NCI-H2029 (cell line): ENCODE measurements around the gene BEND2.
A peak's percentile ranks its signal among the peaks of the same experiment; 100 is the strongest.
"Not testable (repeated sequence)": the region's sequence is repeated elsewhere in the genome, so short reads cannot be mapped to it uniquely, and the experiment has no call there.

Experiments
- DNase-seq: peaks from one replicate; lab custom pipeline; 2025; lab: John Stamatoyannopoulos, UW

The BEND2 gene

GRCh38 chrX:18220786-18221185, at the start of gene BEND2:
TSS of gene BEND2 (minus strand) at chrX:18220886. CDS start at chrX:18220750, 136 bp downstream.
- DNase-seq, result no peak

- DNase-seq, result no peak
Measured at GRCh38 chrX:18255059-18255458, 34.4 kb upstream of the BEND2 start.

GRCh38 chrX:18252644-18253359, 32.1 kb upstream of the BEND2 start:
- no peak for DNase-seq

GRCh38 chrX:18229646-18230045, 9.0 kb upstream of the BEND2 start:
- not testable (repeated sequence) for DNase-seq

DNA sequence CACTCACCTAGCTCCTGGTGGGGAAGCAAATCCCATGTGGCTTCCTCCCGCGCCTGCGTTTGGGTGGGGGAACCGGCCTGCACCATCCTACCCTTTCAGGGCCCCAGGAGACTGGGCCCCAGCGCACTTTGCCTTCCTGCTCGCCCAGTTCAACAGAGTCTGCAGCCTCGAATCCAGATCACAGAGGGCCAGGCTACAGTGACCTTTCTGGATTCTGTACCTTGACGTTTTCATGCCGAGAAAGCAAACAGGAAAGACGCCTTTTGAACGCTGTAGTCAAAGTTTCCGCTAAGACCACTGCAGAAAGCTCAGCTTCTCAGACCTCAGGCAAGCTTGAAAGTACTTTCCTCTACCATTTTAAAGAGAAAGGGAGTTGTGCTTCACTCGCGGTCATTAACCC, 7.4 kb upstream of the BEND2 start:
- no peak for DNase-seq

DNA sequence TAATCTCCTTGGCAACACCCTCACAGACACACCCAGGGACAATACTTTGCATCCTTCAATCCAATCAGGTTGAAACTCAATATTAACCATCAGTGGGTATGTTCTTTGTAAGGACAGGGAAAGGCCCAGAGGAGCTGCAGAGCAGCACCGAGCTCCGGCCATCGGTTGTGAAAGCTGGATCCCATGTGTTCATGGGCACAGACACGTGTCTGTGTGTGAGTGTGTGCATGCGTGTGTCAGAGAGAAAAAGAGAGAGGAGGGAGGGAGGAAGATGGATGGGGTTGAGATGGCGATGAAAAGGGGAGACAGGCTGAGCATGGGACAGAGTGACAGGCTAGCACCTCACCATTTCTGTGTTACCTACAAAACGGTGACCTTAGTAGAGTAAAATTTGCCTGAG, 6.8 kb upstream of the BEND2 start:
- DNase-seq, result no peak

GRCh38 chrX:18210470-18210869, 10.2 kb downstream of the BEND2 start:
- no peak for DNase-seq

DNA sequence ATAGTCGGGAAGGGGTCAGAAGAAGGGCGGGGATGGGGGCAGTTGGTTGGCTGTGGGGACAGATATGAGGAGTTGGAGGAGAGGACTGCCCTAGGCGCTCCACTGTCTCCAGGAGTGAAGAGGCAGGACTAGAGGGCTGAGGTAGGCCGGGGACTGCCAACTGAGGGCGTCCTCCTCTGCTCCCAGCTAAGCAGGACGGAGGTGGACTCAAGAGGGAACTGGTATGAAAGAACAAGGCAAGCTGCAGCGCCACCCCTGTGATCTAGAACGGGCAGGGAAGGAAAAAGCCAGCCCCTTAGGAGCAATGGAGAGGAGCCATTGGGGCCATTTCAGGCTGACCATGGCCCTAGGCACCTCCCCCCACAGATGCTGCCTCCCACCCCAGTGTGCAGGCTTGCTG, 14.0 kb downstream of the BEND2 start:
- no peak for DNase-seq

GRCh38 chrX:18203631-18204030, 17.1 kb downstream of the BEND2 start:
- DNase-seq, result no peak

DNA sequence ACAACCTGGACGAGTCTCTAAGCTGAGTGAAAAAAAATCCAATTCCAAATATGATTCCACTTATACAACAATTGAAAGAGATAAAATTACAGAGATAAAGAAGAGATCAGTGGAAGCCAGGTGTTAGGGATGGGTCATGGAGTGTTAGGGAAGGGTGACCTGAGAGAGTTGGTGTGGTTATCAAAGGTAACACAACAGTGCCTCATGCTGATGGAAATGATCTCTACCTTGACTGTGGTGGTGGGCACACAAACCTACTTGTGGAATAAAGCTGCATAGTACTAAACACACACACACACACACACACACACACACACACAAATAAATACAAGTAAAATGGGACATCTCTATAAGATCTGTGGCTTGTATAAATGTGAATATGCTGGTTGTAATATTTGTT, 26.0 kb downstream of the BEND2 start:
- DNase-seq, result peak; percentile 3

- no peak for DNase-seq
Measured at GRCh38 chrX:18179446-18179845, 41.2 kb downstream of the BEND2 start.

DNA sequence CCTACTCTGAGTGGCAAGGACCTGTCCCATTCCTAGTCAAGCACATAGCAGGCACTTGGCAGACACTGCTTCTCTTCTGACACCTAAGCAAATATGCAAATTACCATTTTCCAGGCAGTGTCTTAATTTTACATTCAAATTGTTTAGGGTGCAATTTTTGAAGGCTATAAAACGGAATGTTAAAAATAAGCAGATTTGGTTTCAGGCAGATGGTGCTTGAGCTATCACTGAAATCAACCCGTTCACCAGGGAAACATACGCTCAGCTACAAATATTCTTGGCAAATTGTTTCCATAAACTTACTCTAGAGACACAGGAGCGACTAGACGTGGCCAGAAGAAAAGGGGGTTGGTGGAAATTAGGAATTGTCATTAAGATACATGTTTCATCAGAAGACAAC, 45.7 kb downstream of the BEND2 start:
- DNase-seq, result no peak

DNA sequence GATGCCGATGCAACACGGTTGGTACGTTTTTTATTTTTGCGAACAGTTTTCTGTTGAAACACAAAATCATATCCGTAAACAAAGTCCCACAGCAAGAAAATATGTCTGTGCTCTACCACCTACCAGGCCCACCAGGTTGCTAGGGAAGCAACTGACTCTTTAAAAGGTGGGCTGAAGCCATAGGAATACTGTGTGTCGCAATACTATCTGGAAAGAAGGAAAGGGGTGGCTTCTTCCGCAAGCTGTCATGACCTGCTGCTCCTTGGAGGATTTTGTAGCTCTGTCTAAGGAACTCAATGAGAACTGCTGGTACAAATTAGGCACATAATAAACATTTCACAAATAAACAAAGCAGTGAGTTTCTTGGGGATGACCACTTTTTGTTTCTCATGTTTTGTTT, 46.5 kb downstream of the BEND2 start:
- DNase-seq, result no peak

DNA sequence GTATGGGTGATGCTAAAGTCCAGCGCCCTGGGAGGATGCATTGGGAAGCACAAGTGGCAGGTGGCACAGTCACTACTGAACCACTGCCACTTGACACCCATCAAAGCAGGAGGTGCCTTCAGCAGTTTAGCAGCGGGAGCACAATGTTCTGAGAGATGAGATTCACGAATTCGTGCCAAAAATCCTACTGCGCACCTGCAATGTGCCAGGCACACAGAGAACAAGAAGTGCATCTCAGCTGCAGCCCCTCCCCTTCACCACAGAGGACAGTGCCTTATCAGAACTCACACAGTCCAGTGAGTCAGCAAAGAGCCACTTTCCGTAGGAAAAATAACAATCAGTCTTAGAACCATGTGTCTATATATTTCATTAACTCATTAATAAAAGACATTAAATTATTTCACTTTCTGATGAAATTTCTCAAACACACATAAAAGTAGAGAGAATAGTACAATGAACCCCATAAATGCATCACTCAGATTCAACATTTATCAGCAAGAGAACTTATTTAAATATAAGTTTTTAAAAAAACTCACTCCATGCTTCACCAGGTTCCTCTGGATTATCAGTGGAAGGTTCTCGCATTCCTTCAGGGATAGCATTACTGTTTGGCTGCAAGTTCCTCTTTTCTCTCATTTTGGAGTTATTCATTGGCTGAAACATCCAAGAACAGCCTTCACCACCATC, 47.0 kb downstream of the BEND2 start:
- peak; percentile 44 for DNase-seq

GRCh38 chrX:18172970-18173369, 47.7 kb downstream of the BEND2 start:
- DNase-seq, result no peak

- DNase-seq, result no peak
Measured at GRCh38 chrX:18170910-18171309, 49.8 kb downstream of the BEND2 start.

GRCh38 chrX:18166068-18166467, 54.6 kb downstream of the BEND2 start:
- no peak for DNase-seq

GRCh38 chrX:18160369-18160768, 60.3 kb downstream of the BEND2 start:
- DNase-seq, result no peak

DNA sequence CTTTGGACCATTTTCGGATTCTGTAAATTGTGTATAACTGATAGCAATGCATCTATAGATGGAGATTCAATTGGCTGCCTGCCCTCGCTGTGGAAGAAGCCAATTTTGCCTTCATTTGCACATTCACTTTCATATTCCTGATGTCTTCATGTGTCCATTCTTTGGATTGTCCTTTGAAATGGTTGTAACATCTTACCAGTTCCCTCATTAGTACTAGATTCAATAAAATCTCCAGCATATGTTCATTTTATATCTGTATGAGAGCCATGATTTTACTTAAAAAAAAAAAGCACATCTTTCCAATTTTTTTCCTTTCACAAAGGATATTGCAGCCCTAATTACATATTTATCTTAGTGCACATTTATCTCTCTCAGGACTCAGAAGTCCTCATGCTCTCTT, 61.7 kb downstream of the BEND2 start:
- no peak for DNase-seq

- no peak for DNase-seq
Measured at GRCh38 chrX:18151649-18152048, 69.0 kb downstream of the BEND2 start.

DNA sequence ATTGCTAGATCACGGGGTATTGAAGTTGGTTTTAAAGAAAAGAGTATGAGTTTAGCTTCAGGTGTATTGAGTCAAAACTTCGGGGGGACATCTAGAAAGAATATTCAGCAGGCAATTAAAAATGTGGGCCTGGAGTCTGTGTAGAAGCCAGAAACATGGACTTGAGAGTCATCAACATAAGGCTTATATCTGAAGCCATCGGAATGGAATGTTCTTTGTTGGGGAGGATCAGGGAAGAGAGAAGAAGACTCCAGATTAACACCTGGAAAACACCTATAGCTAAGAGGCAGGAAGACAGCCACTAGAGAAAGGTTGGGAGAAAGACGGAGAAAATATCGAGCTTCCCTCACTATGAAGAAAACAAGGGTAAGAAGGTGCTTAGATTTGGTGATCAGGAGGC, 69.5 kb downstream of the BEND2 start:
- DNase-seq, result no peak

DNA sequence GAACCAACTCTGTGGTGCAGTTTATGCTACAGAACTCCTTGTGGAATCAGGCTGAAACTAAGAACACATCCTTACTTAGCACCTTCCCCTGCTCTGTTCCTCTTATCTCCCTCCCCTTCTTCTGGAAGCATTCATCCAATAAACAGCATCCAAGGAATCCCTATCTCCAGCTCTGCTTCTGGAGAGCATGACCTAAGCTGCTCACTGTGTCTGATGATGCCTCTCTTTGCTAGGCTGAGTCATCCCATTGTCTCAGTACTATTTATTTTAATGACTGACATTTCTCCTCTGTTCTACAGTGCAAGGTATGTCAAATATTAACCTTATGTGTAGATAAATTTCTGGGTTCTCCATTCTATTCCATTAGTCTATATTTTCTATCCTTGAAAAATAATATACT, 71.2 kb downstream of the BEND2 start:
- DNase-seq, result no peak

- no peak for DNase-seq
Measured at GRCh38 chrX:18146954-18147353, 73.7 kb downstream of the BEND2 start.

DNA sequence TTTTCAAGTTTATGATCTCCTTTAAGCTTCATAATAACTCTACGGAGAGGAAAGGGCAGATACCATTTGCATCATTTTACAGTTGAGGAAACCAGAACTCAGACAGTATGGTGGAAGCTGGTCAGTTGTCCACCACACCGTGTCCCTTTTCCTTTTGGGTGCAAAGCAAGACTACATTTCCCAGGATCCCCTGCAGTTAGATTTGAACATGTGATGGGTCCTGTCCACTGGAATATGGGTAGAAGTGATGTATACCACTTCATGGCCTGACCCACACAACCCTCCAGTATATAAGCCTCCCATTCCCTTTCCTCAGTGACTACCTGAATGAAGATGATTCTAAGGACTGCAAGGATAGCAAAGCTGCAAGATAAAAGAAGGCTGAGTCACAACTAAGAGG, 74.7 kb downstream of the BEND2 start:
- DNase-seq, result no peak
